Posterior cingulate gyrus (tissue), 11 donors: ENCODE results near the gene CDR2L.

Experiments
- DNase-seq, 10 donors: peaks; one replicate each; pipeline versions ENCODE4 v3.0.0 to v3.0.0-alpha.2; 2020 to 2021; ENCODE audit warnings: mixed read lengths in 3 of 10
- intact Hi-C: fragments of 100-400 bp; cut with DNase I; formaldehyde crosslinking; loops from one replicate; pipeline ENCODE4 v1.15.1; 2023

The CDR2L gene

GRCh38 chr17:74957935-74958740 is 29.3 kb upstream of the CDR2L start:
- peak; percentile 37 to 95 (median 75) for DNase-seq
- intact Hi-C loops: no loop called here

DNA sequence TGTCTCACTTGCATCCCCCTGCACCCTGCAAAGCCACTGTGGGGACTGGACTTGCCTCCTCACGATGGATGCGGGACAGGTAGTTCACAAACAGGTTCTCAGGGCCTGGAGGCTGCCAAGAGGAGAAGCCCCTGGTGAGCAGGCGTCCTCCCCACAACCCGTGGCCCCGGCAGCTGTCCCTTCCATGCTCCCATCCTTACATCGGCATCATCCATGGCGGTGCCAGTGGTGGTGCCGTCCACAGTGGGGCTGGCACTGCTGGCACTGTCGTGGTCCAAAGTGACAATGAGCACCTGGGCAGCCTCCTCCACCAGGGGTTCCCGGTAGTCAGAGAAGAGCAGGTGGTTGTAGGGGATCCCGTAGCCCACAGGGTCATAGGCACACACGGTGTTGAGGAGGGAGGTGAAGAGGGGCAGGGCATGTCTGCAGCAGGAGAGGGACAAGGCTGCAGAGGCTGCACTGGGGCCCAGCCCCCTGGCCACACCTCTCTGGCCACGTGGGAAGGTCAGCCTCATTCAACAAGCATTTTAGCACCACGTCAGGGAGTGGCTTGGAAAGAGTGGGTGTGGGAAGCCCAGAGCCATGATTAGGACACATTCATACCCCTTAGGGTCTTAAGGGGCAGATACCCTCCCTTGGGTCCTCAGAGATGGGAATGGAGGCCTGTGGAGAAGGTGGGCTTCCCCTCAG is 27.5 kb upstream of the CDR2L start:
- DNase-seq: peak in 1 of 10 donors; percentile 64
- intact Hi-C loops: loop anchor here (2.0 to 10.0 kb wide), 2 partner anchors 53 to 245 kb away; partner anchors contain the start of genes MRPL58 and NUP85

- no peak for DNase-seq
- intact Hi-C loops: loop anchor here (1.0 to 10.0 kb wide), 3 partner anchors 27 to 244 kb away; partner anchors contain the start of genes CDR2L, MRPL58 and NUP85
Observed at GRCh38 chr17:74960570-74961342, 26.7 kb upstream of the CDR2L start.

DNA sequence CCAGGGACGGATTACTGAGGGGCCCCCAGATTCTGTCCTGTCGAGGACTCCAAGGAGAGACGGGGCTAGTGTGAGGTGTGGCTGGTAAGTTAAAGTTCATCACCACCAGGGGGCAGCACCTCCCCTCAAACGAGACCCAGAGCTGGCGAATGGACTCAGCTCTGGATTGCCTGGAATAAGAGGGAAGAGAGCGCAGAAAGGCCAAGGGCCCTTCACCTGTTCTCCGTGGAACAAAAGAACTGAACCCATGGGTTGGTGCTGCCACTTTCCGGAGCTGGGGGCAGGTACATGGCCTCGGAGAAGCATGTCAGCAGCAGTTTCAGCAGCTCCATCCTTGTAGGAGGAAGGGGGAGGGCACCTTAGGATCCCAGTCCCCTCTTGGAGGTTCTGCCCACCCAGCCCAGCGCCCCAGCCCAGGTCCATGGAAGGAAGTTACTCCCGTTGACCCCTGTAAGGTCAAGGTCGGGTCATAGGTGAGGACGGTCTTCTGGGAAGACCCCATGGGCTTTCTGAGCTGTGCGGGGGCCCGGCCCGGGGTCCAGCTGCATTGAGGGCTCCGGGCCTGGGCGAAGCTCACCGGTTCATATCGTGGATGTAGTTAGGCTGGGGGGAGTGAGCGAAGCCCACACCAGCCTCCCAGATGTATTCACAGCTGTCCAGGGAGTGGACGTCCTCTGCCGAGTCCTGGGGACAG is 25.6 kb upstream of the CDR2L start:
- intact Hi-C loops: loop anchor here (1.0 to 10.0 kb wide), 3 partner anchors 25 to 243 kb away; partner anchors contain the start of genes CDR2L, MRPL58 and NUP85
- peak; percentile 78 to 98 (median 90) for DNase-seq

GRCh38 chr17:74962622-74963394 is 24.6 kb upstream of the CDR2L start:
- intact Hi-C loops: loop anchor here (10.0 kb wide), 1 partner anchor 242 kb away; the partner anchor contains the start of gene NUP85
- DNase-seq: peak in 9 of 10 donors; percentile 57 to 97 (median 76)

GRCh38 chr17:74963656-74964055 is 23.8 kb upstream of the CDR2L start:
- no peak for DNase-seq
- intact Hi-C loops: loop anchor here (10.0 kb wide), 1 partner anchor 241 kb away; the partner anchor contains the start of gene NUP85

GRCh38 chr17:74964246-74964761 is 23.1 kb upstream of the CDR2L start:
- intact Hi-C loops: loop anchor here (10.0 kb wide), 1 partner anchor 240 kb away; the partner anchor contains the start of gene NUP85
- DNase-seq: no peak

- no peak for DNase-seq
- intact Hi-C loops: loop anchor here (10.0 kb wide), 1 partner anchor 240 kb away; the partner anchor contains the start of gene NUP85
Observed at GRCh38 chr17:74964988-74965622, 22.3 kb upstream of the CDR2L start.

DNA sequence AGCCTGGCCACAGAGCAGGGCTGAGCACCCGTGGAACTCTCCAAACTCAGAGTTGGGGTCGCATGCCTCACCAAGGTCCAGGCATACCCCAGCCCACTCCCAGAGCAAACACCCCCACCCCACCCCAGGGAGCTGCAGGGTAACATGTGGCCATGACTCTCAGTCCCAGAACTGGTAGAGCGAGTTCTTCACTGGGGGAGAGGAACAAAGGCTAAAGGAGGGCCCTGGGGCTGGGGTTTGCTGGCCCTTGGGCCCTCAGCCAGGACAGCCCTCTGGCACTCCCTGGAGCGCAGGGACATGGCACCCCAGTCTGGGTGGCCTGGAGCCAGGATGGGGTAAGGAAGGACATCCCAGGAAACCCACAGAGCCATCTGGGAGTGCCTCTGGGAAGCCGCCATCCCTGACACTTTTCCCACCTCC is 19.1 kb upstream of the CDR2L start:
- intact Hi-C loops: loop anchor here (10.0 kb wide), 1 partner anchor 236 kb away; the partner anchor contains the start of gene NUP85
- DNase-seq: no peak

DNA sequence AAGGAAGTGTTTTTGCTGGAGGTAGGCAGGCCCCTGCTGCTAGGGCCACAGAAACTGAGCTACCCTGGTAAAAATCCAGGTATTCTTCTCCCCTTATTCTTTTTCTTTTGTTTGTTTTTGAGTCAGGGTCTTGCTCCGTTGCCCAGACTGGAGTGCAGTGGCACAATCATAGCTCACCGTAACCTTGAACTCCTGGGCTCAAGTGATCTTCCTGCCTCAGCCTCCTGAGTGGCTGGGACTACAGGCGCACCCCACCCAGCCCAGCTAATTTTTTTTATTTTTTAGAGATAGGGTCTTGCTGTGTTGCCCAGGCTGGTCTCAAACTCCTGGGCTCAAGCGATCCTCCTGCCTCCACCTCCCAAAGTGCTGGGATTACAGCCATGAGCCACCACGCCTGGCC is 17.9 kb upstream of the CDR2L start:
- DNase-seq: peak in 1 of 10 donors; percentile 26
- intact Hi-C loops: loop anchor here (10.0 kb wide), 1 partner anchor 235 kb away; the partner anchor contains the start of gene NUP85

DNA sequence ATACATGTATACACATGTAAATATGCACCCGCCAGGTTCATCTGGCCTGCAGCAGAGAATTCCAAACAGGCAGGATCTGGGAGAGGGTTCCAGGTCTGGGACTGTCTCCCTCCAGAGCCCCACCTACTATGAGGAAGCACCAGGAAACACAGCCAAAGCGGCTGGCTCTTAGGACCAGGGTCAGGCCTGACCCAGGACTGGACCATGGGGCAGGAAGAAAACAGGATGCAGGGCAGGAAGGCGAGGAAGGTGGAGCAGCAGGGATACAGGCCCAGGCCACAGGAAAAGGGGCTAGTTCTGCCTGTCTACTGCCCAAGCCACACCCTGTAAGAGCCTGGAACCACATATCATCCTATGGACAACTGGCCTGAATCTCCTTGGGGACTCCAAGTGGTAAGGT is 17.0 kb upstream of the CDR2L start:
- intact Hi-C loops: no loop called here
- DNase-seq: no peak

GRCh38 chr17:74971069-74971841 is 16.2 kb upstream of the CDR2L start:
- intact Hi-C loops: no loop called here
- DNase-seq: no peak

DNA sequence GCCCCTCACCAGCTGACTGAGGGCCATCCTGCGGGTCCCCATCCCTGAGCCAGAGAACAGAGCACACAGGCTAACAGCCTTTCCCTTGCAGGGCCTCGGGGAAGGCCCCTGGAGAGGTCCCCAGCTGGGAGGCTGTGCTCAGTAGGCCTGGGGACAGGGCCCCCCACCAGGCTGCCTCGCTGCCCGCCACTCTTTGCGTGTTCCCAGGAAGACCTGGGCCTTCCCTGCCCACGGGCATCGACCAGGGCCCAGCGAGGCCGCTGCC is 15.7 kb upstream of the CDR2L start:
- DNase-seq: no peak
- intact Hi-C loops: no loop called here

GRCh38 chr17:74972107-74972972 is 15.1 kb upstream of the CDR2L start, which contains the start of gene HID1:
Gene HID1, minus strand, starts transcription at chr17:74972759. Its CDS starts 103 bp downstream, at chr17:74972656.
- peak; percentile 76 to 98 (median 87) for DNase-seq
- intact Hi-C loops: no loop called here

- no peak for DNase-seq
- intact Hi-C loops: no loop called here
Observed at GRCh38 chr17:74972973-74973328, 14.5 kb upstream of the CDR2L start.

DNA sequence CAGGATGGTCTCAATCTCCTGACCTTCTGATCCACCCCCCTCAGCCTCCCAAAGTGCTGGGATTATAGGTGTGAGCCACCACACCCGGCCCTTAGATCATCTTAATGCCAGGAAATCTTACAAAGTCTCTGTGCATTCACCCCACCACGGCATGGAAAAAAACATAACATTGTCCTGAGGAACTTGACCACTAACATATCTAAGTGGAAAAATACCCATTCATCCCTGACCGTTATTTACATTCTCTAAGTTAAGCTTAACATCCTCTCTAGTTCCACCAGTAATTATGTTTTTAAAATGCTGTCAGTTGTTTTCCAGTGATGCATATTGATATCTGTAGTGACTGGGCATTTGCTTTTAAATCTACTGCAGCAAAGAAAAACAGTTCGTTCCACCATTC is 11.5 kb upstream of the CDR2L start:
- DNase-seq: no peak
- intact Hi-C loops: no loop called here

DNA sequence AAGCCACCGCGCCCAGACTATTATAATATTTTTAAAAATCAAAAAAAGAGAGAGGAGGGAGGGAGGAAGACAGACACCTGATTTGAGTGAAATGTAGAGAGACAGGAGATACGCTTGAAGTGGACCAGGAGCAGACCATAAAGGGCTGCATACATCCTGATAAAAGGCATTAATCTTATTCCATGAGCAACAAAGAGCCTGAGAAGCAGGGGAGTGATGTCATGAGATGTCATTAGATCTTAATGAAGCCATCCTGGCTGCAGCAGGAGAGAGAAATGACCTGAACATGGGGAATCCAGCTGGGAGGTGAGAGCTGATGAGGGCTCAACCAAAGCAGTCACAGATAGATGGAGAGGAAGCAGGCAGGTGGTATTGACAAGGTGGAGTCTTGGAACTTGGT is 9.6 kb upstream of the CDR2L start:
- intact Hi-C loops: no loop called here

More for the DNA sequence above, 9.6 kb upstream of the CDR2L start:
- DNase-seq: no peak
